Inflammatory macrophage treated with lipopolysaccharide for 4 hours (primary cell): Measurements from ENCODE around the gene NACC2.

Experiments used
- DNase-seq: peaks from one replicate; pipeline ENCODE4 v3.0.0-alpha.2; 2020

Gene NACC2

DNA sequence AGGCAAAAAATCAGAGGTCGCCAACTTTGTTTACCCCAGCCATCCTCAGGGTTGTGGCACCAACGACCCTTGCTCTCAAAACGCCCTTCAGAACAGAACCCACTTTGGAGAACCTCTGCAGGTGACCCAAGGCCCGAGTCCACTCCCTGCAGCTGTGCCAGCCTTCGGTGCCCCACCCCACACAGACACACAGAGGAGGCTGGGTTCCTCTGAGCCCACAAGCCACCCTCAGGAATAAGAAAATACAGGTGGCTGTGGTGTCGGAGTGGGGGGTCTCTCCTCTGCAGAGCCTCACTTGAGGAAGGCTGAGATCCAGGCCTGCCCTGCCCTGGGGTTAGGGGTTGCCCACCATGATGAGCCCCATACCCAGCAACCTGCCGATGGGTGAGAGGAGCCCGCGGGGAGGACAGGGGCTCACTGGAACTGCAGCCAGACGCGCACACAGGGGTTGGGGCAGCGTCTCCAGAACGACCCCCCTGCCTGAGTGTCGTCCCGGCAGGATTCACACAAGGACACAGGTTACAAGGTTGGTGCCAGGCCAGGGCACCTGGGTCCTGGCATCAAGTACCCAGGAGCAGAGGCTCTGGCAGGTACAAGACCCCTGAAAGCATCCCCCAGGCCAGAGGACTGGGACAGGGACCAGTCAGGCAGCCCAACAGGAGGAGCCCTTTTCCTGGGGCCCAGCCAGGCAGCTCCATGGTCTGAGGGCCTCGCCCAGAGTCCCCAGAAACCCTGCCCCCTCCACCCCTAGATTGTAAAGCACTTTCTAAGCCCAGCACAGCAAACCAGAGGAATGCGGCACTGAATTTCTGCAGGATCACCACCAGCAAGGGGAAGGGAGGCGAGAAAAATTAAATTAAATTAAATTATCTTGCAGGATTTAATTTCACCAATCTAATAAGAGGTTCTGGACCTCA lies 40.0 kb downstream of the NACC2 start:
- DNase-seq = no peak

DNA sequence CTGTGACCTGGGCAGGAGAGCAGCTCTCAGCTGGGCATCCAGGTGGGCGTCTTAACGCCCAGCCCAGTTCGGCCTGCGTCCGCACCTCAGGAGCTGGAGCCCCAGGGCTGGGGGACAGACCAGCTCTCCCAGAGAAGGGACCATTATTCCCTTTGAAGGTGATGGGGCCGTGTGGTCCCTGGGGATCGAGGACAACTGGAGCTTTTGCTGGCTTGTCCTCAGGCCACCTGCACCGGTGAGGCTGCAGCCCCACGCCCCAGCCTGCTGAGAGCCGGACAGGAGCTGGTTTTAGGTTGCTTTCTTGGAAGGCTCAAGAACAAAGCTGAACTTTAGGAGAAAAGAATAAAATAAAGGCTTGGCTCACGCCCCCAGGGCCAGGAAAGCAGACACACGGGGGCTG lies 40.9 kb downstream of the NACC2 start:
- DNase-seq = no peak

DNA sequence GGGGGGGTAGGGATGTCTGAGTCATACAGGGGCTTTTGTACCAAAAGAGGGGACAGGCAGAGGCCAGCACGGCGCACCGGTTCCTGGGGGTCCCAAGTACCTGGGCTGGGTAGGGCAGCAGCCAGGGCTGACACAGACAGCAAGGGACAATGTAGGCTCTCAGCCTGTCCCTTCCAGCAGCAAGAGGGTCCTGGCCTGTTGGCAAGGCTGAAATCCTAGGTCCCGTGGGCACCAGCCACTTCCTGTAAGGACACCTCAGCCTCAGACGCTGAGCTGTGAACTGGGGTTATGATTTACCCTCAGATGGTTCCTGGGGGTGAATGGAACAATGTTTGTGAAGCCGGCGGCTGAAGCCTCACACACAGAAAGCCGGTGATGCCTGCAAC lies 41.3 kb downstream of the NACC2 start:
- DNase-seq = no peak

DNA sequence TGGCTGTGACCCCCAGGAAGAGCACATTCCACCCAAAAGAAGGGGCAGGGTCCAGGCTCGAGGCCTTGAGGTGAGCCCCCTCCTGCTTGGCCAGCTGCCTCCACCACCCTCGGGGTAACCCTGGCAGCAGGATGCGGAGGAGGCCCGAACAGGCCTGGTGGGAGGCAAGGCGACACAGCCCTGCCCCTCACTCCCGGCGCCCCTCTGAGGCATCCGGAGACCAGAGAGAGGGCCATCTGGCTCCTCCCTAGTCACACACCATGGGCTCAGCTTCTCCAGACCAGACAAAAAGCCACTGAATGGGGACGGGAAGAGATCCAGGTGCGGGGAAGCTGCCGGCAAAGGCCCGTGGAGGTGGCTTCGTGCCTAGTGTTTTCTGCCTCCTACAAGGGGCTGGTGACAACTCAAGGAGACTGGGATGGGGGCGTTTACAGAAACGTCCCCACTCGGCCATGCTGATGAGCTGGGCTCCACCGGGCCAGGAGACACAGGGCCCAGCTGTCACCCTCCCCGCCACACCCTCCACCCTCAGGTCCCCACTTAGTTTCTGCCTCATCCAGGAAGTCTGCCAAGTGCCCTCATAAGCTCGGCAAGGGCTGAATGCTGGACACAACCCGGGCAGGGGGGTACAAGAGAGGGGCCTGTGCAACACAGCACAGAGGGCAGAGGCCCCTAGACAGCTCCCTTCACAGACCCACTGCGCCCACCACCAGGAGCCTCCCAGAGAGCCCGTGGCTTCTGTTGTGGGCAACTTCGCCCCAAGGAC lies 41.9 kb downstream of the NACC2 start:
- DNase-seq = no peak

DNA sequence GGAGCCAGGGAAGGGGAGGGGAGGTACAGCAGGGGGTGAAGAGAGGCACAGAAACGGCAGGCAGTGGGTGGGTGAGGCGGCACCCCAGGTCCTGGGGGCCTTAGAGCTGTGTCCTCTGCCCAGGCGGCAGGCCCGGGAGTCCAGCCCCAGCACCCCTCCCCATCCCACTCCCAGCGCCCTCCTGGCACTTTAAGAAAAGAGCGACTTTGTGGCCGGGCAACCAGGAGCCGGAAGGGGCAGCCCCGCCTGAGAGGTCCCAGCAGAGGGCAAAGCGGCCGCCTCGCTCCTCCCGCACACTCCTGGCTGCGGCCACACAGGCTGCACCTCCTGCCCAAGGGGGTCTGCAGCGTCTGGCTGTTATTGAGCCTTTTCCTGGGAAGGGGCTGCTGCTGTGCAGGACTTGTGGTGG lies 42.6 kb downstream of the NACC2 start:
- DNase-seq = no peak

DNA sequence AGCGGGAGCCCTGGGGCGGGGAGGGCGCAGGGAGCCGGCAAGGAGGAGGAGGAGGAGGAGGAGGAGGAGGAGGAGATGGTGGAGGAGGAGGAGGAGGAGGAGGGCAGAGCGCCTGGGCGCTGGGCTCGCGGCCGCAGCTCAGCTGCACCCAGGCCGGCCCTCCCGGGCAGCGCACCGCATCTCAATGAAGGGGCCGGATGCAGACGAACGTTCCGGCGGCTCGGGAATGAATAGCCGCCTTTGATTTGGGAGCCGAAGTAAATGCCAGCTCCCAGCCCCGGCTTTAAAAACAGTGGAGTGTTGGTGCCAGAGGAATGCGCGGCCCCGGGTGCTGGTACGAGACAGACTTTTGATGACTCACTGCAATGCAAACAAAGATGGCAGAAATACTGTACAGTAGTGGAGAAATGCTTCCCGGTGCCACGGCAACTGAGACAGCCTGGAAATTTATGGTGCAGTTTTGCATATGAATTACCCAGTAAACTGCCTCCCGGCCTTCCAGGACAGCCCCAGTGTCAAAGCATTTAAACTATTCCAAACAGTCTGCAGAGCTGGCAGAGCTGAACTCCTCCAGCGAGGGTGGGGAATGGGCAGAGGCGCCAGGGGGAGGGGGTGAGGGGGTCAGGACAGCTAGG lies 43.1 kb downstream of the NACC2 start:
- DNase-seq = peak; percentile 82

DNA sequence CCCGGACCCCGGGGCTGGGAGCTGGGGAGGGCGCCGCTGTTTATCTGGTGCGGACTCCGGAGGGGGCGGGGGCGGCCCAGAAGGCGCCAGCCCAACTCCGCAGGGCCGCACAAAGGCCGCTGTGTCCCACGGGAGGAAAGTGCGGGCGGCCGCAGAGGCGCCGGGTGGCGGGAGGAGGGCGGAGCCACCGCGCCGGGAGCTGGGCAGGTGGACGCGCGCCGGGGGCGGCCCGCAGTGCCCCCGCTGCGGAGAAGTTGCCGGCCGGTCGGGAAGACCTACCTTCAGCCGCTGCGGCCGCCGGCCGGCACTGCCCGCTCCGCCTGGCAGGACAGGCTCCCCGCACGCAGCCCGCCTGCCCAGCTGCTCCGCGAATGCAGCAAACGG lies 43.6 kb downstream of the NACC2 start:
- DNase-seq = no peak

DNA sequence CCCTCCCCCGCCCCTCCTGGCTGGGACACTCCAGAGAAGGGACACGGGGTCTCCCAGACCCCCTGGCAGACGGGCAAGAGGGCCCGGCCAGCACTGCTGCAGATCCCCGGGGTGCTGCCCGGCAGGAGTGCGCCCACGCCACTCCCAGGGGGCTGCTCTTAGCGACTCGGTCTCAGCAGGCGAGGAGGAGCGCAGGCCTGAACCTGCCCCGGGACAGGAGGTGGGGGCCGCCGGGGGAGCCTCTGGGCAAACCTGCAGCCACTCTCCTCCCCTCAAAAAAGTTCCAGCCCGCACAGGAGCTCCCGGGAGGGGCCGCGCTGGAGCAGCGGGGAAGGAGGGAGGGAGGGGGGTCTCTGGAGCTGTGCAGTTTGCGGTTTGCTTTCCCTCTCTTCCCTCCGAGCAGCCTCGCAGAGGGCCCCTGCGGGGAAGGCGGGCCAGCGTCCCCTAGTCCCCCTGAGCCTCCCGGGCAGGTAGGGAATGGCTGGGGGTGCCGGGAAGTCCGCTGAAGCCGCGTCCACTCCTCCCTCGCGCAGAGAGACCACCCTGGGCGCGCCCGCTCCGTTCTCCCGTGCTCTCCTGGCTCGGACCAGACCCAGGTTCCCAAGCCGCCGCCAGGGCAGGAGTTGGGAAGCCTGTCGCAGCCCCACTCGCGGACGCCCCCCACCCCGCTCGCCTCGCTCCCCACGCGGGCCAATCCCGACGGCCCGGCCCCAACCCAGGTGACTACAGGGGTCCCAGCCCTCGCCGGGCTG lies 44.2 kb downstream of the NACC2 start:
- DNase-seq = no peak

DNA sequence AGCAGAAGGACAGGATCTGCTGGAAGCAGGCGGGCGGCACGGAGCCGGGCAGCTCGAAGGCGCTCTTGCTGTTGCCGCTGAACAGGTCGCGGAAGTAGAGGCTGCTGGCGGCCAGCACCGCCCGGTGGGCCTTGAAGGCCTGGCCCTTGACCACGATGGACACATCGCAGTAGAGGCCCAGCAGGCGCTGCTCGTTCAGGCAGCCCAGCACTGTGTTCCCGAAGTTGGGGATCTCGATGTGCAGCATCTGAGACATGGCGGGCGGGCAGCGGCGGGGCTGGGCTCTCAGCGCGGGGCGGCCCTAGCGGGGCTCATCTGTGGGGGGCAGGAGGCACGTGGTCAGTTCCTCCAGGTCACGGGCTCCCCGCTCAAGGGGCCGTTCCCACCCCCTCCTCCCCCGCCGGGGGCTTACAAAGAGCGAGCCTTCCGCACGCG lies 44.8 kb downstream of the NACC2 start:
- DNase-seq = no peak

DNA sequence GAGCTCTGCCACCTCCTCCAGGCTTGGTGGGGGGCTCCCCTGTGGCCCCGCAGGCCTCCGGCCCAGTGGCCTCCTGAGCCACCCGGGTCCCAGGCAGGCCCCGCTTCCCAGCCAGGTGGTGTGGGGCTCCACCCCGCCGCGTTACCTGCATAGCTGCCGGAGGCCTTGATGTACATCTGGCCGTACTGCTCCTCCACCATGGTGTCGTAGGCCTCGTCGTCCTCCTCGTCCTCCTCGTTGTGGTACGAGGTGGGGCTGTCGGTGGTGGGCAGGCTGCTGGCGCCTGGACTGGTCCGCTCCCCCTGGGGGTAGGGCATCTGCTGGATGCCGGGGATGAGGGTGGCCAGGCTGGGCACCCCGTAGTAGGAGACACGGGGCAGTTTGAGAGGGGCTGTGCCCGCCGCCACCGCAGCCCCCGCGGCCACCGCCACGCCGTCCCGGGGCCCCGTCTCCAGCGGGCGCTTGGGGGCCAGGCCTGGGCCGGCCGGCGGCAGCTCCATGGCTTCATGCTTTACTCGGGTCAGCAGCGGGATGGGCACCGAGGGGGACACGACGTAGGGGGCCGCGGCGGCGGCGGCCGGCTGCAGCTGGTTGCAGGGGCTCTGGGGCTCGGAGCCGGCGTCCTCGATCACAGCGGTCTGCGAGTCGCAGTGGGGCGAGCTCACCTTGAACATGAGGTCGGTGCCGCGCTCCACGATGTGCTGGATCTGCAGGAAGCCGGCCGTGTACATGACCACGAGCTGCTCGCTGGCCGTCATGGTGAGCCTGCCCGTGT lies 45.4 kb downstream of the NACC2 start:
- no peak for DNase-seq

DNA sequence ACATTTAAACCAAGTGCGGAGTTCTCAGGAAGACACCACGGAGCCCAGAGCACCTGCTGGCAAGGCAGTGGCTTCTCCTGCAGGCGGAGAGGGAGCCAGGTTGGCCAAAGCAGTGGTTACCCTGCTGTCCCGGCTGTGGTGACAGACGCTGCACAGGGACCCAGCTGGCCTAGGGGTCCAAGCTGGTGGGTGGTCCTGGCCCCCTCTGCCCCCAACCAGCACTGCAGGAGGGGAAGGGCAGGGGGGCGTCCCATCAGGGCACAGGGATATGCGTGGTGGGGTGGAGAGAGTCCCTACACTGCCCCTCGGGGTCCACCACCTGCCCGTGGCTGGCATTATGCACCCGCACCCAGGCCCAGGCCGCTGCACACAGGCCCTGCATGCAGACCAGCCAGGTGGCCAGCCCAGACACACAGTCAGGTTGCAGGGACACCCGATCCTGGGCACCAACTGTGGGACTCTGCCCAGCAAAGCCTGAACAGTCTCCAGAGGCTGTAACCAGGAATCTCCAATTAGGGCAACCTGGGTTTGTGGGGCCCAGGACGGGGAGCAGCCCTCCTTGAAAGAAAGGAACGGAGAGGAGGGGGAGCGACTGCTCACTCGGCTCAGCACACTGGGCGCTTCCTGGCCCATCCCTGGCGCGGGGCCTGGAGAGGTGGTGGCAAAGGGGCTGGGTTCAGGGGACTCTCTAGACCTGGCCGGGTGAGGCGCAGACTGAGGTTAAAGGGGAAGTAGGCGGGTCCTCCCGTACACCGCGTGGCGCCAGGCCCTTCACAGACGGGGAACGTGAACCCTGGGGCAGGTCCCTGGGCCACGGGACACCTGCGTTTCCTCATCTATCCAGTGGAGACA lies 46.3 kb downstream of the NACC2 start:
- no peak for DNase-seq

DNA sequence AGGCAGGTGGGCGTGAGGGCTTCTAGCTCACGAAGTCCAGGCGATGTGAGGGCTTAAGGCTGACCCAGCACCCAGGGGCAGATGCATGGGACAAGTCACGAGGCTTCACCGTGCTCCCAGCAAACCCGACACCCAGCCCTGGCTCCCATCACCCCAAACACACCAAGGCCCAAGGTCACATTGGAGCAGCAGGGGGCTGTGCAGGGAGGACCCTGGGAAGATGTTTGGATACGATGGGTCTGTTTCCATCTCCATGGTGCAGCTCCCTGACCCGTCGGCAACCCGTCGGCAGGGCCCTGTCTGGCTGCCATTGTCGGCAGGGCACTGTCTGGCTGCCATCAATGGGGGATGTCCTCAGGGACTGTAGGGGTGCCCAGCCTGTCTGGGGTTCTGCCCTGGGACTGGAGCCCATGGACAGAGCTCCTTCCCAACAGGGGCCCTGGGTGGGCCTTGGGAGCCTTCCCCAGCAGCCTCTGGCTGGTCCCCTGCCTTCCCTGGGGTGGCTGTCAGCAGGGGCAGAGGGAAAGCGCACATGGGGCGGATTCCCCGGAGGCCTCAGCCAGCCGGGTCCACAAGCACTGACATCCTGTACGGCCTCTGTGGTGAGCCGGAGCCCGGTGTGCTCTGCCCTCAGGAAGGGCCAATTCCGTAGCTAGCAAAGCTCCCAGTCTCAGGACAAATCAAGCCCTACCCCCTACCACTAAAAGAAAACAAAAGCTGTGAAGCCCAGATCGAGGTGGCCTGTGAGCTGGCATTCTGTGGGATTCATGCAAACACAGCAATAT lies 47.1 kb downstream of the NACC2 start:
- no peak for DNase-seq

DNA sequence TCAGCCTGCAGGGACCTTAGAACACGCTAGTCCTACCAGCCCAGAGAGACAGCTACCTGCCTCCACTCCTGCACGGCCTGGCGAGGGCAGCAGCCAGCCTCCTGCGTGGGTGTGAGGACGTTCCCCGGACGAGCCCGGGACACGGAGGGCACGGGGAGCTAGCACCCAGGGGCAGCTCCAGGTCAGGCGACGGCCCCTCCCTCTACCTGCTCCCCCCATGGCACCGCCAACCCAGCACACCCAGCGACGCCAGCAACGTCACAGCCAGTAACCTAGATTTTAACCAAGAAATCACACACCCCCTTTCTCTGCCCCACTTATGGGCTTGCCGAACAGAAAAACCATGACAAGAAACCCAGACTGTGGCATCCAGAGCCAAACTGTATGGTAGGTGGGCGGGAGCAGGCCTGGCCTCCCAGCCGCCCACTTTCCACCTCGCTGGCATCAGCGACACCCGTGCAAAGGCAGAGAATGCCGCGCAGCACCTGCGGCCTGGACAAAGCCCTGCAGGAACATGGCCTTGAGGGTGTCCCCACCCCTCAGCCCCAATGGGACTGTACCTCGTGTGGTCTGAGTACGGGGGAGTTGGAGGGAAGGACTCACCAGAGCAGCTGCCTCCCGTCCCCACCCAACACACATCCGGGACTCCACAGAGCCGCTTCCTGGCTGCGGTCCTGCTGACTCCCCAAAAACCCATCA lies 47.9 kb downstream of the NACC2 start:
- no peak for DNase-seq

DNA sequence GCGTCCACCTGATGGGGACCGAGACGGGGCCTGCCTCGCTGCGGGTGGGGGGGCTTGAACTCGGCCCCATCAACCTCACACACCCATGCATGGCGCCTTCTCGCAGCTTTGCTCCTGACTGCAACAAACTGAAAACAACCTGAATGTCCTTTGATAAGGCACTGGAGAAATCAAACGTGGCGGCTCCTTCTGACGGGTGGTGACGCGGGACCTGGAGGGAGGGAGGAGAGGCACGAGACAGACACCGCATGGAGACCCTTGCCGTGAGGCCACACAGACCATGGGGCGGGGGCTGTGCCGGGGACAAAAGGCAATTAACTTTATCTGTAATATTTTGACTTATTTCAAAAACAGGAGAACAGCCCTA lies 48.6 kb downstream of the NACC2 start:
- no peak for DNase-seq

DNA sequence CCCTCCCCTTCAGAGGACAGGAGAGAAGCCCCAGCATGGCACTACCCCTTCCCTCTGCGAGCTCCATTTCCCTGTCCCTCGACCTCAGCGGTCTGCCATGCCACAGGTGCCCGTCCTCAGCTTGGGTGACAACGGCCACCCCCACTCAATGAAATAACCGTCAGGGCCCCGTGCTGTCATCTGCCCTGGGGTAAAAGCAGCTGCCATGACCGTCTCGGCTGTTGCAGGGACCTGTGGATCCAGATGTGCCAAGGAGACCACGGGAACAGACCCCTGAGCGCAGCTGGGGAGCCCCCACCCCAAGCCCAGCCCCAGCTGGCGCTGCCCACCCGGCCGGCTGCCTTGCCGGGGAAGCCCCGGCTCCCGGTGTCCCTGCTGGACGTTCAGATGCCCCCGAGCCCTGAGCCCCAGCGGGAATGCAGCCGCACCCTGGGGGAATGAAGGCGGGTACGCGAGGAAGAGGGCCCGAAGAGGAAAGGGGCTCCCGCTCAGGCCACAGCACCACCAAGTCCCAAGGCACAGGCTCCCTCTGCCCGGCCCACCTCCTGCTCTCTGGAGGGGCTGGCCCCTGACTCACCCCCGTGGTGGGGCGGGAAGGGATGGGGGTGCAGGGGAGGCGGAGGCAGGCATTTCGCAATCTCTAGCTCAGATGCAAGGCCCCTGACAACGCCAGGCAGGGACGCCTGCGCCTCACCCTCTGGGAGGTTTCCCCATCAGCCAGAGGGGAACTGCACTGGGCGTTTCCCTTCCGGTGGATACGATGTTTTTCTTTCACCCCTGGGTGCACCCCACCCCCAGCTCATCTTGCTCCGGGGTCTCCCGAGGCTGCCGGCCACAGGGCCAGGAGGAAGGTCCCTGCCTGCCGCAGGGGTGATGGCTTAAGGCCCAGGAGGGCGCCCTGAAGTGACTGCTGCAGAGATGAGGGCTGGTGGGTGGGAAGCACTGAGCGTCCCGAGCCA lies 49.2 kb downstream of the NACC2 start:
- peak; percentile 75 for DNase-seq

DNA sequence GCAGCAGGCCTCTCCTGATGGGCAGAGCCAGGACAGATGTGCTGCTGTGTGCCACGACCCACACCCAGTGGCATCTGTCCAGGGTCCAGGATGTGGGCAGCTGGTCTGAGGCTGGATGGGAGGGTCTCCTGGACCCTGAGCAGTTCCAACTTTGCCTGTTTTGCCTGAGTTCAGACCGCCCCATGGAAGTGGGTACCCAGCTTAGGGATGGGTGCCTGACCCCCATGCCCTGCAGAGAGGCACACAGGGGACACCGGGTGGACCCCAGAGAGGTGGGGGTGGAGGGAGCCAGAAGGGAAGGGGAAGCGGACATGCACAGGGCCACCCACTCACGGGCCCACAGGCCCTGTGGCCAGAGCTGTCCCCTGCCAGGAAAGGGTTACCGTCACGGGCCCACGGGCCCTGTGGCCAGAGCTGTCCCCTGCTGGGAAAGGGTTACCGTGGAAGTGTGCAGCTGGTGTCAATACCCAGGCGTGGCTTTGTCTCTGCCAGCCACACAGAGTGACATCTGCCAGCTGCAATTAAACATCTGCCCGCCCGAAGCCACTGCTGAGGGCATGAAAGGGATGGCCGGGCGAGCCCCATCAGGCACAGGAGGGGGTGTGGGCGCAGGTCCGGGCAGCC lies 50.0 kb downstream of the NACC2 start:
- DNase-seq = no peak

DNA sequence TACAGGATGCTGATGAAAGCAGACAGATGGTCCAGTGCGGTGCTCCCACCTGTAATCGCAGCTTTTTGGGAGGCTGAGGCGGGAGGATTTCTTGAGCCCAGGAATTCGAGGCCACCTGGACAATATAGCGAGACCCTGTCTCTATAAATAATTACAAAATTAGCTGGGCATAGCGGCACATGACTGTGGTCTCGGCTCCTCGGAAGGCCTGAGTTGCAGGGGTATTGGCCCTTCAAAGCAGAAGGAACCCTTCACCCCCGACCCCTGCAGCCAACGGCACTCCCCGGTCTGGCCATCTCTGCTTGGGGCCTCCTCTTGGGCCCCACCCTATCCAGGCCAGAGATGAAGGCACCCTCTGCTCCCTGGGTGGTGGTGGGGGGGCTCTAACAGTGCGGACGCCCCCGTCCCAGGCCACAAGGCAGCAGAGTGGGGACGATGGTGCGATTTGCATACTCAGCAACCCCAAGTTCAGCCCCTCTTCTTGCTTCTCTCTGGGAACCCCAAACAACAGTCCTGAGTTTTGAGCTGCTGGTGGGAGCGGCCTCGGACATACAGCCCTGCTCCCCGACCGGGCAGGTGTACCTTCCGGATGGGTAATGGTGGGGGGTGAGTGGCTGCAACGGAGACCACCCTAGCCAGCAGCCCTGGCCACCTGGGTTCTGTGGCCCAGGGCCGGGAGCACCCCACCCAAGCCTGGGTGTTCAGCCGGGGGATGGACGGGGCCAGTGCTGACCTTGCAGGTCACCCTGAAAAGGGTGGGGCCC lies 50.7 kb downstream of the NACC2 start:
- no peak for DNase-seq
